Activated CD8-positive, alpha-beta memory T cell treated with anti-CD3 and anti-CD28 coated beads for 36 hours (primary cell): ENCODE data around the gene MIPOL1. TPM values are rescaled to one million over a fixed set of nuclear protein-coding genes. Genes with fewer than 3 reads are reported as not detected.

Experiments used
- CTCF ChIA-PET: fragments of 350-600 bp; sonication (Branson Sonifier 250); formaldehyde crosslinking; loops from one replicate; lab custom pipeline; 2021; ENCODE audit warnings: antibody characterized with exemption; lab: Charles Lee
- POLR2A ChIA-PET: fragments of 350-600 bp; sonication (Branson Sonifier 250); formaldehyde crosslinking; loops from one replicate; lab custom pipeline; 2021; ENCODE audit warnings: antibody characterized with exemption; lab: Charles Lee
- total RNA-seq, 2 experiments: library from RNA; stranded (reverse); gene quantifications; one replicate each; pipeline ENCODE4 v1.2.3, GENCODE V29; 2021

Gene MIPOL1
- total RNA-seq, 2 experiments from 2014 or later = not detected

DNA sequence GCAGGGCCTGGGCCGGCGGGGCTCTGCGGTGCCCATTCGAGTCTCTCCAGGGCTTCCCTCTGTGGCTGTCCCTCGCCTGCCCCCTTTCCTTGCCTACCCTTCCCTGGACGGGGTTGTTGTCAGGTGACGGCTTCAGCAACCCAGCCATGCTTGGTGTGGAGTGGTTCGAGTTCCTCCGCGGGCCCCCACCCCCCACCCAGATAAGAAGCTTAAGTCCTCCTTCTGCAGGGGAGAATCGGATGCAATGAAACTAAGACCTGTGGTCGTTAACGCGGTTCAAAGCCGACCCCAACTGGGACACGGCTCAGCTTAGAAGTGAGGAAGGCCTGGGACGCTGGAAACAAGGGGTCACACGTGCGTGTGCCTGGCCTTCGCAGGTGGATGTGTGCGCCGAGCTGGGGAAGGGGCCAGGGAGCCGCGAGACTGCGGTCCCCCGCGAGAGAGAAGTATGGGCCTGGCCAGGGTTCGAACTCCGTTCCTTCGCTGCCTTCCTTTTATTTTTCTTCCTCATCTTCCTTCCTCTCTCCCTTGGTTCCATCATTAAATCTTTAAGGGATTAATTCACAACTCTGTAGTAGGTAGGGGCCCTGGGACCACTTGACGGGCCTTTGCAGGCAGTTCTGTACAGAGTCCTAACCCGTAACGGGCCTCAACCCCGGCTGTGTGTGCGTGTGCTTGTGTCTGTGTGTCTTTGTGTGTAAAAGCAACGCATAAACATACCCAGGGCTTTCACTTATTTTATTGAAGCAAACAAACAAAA lies 401.2 kb downstream of the MIPOL1 start:
- CTCF ChIA-PET = no interaction called here
- POLR2A ChIA-PET = no interaction called here

DNA sequence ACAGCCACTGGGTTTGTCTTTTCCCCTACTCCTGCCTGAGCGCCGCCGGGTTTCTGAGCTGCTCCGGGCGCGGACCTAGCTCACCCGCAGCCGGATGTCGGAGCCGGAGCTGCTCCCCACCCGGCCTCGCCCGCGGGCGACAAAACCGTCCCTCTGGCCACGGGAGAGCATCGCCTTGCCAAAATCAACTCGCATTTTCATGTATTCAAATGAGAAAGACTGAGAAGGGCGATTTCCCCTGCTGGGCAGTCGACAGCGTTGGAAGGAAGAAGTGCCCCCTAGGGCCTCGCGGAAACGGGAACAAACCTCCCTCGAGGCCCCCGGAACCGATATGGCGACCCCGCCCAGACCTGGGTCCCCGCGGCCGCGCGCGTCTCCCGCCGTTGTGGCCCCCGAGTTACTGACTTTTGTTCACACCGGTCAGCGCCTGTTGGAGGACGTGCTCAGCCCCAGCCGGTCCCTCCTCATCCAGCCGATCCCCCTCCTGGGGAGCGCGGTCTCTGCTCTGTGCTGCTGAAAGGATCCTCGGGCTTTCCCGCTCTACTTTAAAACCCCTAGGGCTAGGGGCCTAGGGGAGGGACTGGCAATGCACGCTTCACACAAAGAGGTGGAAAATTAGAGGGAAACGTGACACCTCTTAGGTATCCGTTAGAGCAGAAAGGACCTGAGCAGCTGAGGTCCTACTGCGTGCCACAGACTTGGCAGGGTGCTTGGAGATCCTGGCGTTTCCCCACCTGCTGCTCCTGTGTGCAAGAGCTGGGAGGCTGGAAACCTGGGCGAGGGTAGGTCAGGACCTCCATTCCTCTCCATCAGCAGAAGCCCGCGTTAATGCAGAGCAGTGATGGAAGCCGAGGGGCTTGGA lies 402.0 kb downstream of the MIPOL1 start:
- CTCF ChIA-PET = no interaction called here
- POLR2A ChIA-PET = no interaction called here

DNA sequence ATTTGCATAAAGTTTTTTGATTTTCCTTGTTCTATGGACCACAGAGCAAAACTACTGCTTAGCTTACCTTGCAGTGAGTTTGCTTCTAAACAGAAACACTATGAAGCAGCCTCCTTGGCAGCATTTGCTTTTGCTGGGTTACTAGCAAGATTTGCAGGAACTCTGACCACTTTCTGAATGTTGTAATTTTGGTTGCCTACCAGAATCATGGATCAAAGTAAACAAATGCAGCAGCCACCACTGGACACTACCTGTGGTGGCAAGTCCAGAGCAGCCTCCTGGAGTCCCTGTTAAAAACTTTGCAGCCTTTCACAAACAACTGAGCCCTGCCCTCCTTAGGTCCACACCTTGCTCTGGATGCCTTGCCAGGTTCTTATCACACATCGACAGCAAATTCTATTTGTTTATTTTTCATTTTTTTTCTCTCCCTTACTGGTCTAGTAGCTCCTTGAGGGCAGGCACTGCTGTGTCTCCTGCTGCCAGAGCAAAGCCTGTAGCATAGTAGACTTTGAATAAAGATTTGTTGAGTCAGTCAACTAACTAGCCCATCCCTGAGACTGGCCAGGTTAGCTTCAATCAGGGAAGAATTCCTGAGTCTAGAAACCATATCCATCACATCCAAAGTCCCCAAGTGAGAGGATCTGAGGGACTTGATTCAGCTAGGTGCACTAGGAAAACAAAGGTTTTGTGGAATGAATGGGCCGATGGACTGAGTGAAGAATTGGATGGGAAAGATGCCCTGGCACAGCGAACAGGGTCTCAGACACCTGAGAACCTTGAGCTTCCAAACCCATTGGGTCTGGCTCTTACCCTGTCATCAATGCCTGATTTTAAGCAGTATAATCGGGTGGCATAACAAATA lies 403.4 kb downstream of the MIPOL1 start:
- CTCF ChIA-PET = no interaction called here
- POLR2A ChIA-PET = no interaction called here

DNA sequence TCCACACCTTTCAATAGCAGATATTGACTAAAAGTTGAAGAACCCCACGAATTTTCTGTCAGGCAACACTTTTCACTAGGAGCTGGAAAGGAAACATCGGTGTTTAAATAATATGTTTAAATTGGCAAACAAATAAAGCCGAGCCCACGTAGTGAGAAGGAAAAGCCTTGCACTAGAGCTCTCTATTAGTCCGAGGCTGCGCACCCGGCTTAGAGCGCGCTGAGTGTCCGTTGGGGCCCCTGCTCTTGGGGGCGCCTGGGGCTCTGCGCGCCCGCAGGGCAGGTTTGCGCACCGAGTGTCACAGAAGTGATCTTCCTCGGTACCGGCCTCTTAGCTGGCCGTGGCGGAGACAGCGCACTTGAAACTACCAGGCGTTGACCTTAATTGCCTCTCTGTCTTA lies 404.1 kb downstream of the MIPOL1 start:
- ChIA-PET CTCF (no interaction called here), POLR2A (no interaction called here)

Other genes with a start within 250 kb of the MIPOL1 start
- gene SLC25A21, start 25.3 kb upstream of the MIPOL1 start, total RNA-seq = not detected